ENCODE data around the gene USP33. TPM values are rescaled to one million over a fixed set of nuclear protein-coding genes. Genes with fewer than 3 reads are reported as not detected.

Gene USP33
- total and polyA plus RNA-seq, 2 of the 8 experiments (the other 6 are each of a cell fraction or from before 2014, with no cell fraction given): 20.0 to 55.5 TPM

DNA sequence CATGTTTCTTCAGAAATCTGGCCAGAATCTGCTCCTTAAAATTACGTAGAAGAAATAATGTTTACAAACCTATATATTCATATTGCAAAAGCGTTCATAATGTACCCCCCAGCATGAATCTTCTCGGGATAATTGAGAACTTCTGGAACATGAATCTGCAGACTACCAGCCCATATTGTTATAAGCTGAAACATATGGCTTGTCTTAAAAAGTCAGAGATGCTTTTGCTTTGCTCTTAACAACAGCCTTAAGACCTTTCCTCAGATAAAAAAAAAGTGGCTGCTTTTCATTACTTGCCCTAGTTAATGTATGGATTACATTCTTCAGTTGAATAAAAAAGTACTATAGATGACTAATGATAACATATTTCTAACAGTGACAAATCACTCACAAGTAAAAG, 62.2 kb downstream of the USP33 start:
- H2BK20ac ChIP-seq (ENCODE audit: low read length): no peak overlapping the region
- H4K91ac ChIP-seq (replicated peaks; ENCODE audit: insufficient read length, low read length): no peak overlapping the region
- no peak overlapping the region for H3K18ac ChIP-seq (ENCODE audit: extremely low read depth, low read length)
- H3K56ac ChIP-seq (replicated peaks; ENCODE audit: insufficient read length, low read depth, low read length): no peak overlapping the region
- no peak overlapping the region for H2AK5ac ChIP-seq (ENCODE audit: low read depth, low read length)
- no peak overlapping the region for H2BK12ac ChIP-seq (ENCODE audit: low read depth, low read length)
- no peak overlapping the region for H3K4ac ChIP-seq (replicated peaks; ENCODE audit: insufficient read length, low read depth, low read length)
- CTCF ChIA-PET (ENCODE audit: partially characterized antibody): interaction anchor here (0.7 kb wide), 1 partner anchor 360 kb away, joined by 3 read pairs; no protein-coding TSS in a partner anchor
- 84% methylated on average over 3 of the region's 3 CpGs; no CpG with 5 or more reads in 1 of the 2 experiments for WGBS, 2 experiments (ENCODE audit: extremely low coverage in 1 of 2, insufficient coverage in 1 of 2, insufficient read length in 1 of 2, insufficient replicate concordance in 2 of 2, low coverage in 1 of 2, low lambda C conversion rate in 2 of 2, missing lambda C conversion rate in 1 of 2)
- no peak for DNase-seq (ENCODE audit: low read depth in 1 of 2, low spot score in 2 of 2)
- H4K20me1 ChIP-seq (replicated peaks in 1 of 2; ENCODE audit: control insufficient read depth in 1 of 2, insufficient read depth in 2 of 2, low read length in 2 of 2): no peaks in the 10 kb centered on the region
- no peaks in the 10 kb centered on the region for H3K4me1 ChIP-seq (replicated peaks in 1 of 4; ENCODE audit: control insufficient read depth in 3 of 4, insufficient read depth in 4 of 4, low read length in 3 of 4)
- H3K27me3 ChIP-seq (replicated peaks in 1 of 4; ENCODE audit: control insufficient read depth in 3 of 4, extremely low read depth in 1 of 4, insufficient read depth in 3 of 4, low read length in 3 of 4): no peaks in the 10 kb centered on the region
- H3K14ac ChIP-seq (ENCODE audit: insufficient read length): no peak overlapping the region
- no peak overlapping the region for H3K4me3 ChIP-seq (ENCODE audit: extremely low read depth in 1 of 4, insufficient read depth in 2 of 4, low read depth in 3 of 4, low read length in 4 of 4)
- no peaks in the 10 kb centered on the region for H3K79me2 ChIP-seq (ENCODE audit: control insufficient read depth in 1 of 2, insufficient read depth in 2 of 2, low read length in 2 of 2)
- FAIRE-seq: no peak
- POLR2A ChIA-PET (ENCODE audit: partially characterized antibody): no interaction called here
- H4K8ac ChIP-seq (ENCODE audit: extremely low read depth, insufficient read depth, low read length): no peak overlapping the region
- no peaks in the 10 kb centered on the region for H3K79me1 ChIP-seq (ENCODE audit: low read depth, low read length)
- no peak overlapping the region for H4K5ac ChIP-seq (ENCODE audit: insufficient read length, low read depth, low read length)
- peaks cover 0 to 5% (median 0%) of the 10 kb centered on the region in 4 experiments; a peak in 3 of 8 replicates for H3K36me3 ChIP-seq (ENCODE audit: control insufficient read depth in 2 of 4, insufficient read depth in 4 of 4, low read length in 3 of 4)
- no peak overlapping the region for H3K9ac ChIP-seq (replicated peaks in 1 of 4; ENCODE audit: extremely low read depth in 1 of 4, low read depth in 3 of 4, low read length in 3 of 4)
- H2BK120ac ChIP-seq (replicated peaks; ENCODE audit: low read depth, low read length): no peak overlapping the region
- H3K9me3 ChIP-seq (ENCODE audit: insufficient read depth in 2 of 2, low read depth in 1 of 2, low read length in 1 of 2): no peaks in the 10 kb centered on the region
- no peak overlapping the region for H2BK15ac ChIP-seq (ENCODE audit: low read length)
- H2AFZ ChIP-seq (ENCODE audit: low read length): no peak overlapping the region
- no peak overlapping the region for H3K4me2 ChIP-seq (ENCODE audit: insufficient read depth in 1 of 2, low read depth in 2 of 2, low read length in 2 of 2)
- no peak overlapping the region for H2BK5ac ChIP-seq (ENCODE audit: low read depth, low read length)
- no peak overlapping the region for H3K23ac ChIP-seq (ENCODE audit: insufficient read length)
- H3K27ac ChIP-seq (ENCODE audit: low read depth, low read length): no peak overlapping the region
- no peaks in the 10 kb centered on the region for H3K23me2 ChIP-seq (ENCODE audit: low read depth, low read length)
- TF ChIP-seq NRF1 (IDR thresholded peaks at IDR 0.05; ENCODE audit: low read depth, low read length) (no peak), CREB1 (IDR thresholded peaks at IDR 0.05) (no peak), RXRA (IDR thresholded peaks at IDR 0.05; ENCODE audit: insufficient read depth, low read depth, low read length) (no peak), MAFK (IDR thresholded peaks at IDR 0.05; ENCODE audit: low read depth, low read length) (no peak), HDAC6 (IDR thresholded peaks at IDR 0.05; ENCODE audit: low read depth, low read length) (no peak), PHF8 (conservative IDR thresholded peaks at IDR 0.05; ENCODE audit: low read depth, low read length) (no peak), POLR2AphosphoS5 (IDR thresholded peaks at IDR 0.05; ENCODE audit: low read depth, low read length) (no peak), JUN (IDR thresholded peaks at IDR 0.05; ENCODE audit: low read depth, low read length) (no peak), CBX8 (IDR thresholded peaks at IDR 0.05; ENCODE audit: borderline replicate concordance, low read depth, low read length) (no peak), RBBP5 (IDR thresholded peaks at IDR 0.05; ENCODE audit: borderline replicate concordance, low read depth, low read length) (no peak)
- TF ChIP-seq, protein P1, sequence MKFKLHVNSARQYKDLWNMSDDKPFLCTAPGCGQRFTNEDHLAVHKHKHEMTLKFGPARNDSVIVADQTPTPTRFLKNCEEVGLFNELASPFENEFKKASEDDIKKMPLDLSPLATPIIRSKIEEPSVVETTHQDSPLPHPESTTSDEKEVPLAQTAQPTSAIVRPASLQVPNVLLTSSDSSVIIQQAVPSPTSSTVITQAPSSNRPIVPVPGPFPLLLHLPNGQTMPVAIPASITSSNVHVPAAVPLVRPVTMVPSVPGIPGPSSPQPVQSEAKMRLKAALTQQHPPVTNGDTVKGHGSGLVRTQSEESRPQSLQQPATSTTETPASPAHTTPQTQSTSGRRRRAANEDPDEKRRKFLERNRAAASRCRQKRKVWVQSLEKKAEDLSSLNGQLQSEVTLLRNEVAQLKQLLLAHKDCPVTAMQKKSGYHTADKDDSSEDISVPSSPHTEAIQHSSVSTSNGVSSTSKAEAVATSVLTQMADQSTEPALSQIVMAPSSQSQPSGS (IDR thresholded peaks at IDR 0.05; ENCODE audit: low read length): no peak
- TF ChIP-seq, protein P2, sequence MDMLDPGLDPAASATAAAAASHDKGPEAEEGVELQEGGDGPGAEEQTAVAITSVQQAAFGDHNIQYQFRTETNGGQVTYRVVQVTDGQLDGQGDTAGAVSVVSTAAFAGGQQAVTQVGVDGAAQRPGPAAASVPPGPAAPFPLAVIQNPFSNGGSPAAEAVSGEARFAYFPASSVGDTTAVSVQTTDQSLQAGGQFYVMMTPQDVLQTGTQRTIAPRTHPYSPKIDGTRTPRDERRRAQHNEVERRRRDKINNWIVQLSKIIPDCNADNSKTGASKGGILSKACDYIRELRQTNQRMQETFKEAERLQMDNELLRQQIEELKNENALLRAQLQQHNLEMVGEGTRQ (IDR thresholded peaks at IDR 0.05; ENCODE audit: low read length): no peak

All from H1 (cell line).